ENCODE results near the gene SYT7.

- TF ChIP-seq REST (IDR thresholded peaks at IDR 0.05; ENCODE audit: insufficient read depth in 1 of 2, low read depth in 2 of 2, low read length in 2 of 2) = 0 out of 4 replicates have a peak, but pooled peaks of 1 of the 2 experiments have one; percentile 6
- no peak for TF ChIP-seq SIN3A (IDR thresholded peaks at IDR 0.05; ENCODE audit: borderline replicate concordance, insufficient read depth, low read length)
- no peak for TF ChIP-seq POLR2AphosphoS5 (IDR thresholded peaks at IDR 0.05; ENCODE audit: low read depth, low read length)
- no peak for TF ChIP-seq TAF1 (IDR thresholded peaks at IDR 0.05; ENCODE audit: borderline replicate concordance, insufficient read depth, low read length)
- no peak for TF ChIP-seq FOXP2 (optimal IDR thresholded peaks at IDR 0.05; ENCODE audit: borderline replicate concordance, extremely low read depth, extremely low read length, insufficient read depth)
Measured at GRCh38 chr11:61484541-61484940, 96.3 kb downstream of the SYT7 start.

Measured in PFSK-1 (cell line).